A549 (cell line): Measurements from ENCODE around the gene SNAPC5. TPM values are rescaled to one million over a fixed set of nuclear protein-coding genes. Genes with fewer than 3 reads are reported as not detected.

Experiments used
- ATAC-seq, 2 experiments: fragments of 200-7000 bp in 1 of 2; fragments of >200 bp in 1 of 2; cut with Nextera tagmentation in 1 of 2; cut with Tn5 transposase in 1 of 2; 3 replicates each; pipeline versions ENCODE4 v1.8.0 to v1.9.1; 2018 to 2020; ENCODE audit warnings: mild to moderate bottlenecking in 1 of 2, moderate library complexity in 1 of 2
- CTCF ChIA-PET: fragments of 300-600 bp; sonication (Branson Sonifier 250); formaldehyde crosslinking; extraction: SDS; loops from one replicate; lab custom pipeline; 2021; ENCODE audit warnings: antibody characterized with exemption, inconsistent platforms; lab: Yijun Ruan, JAX
- POLR2A ChIA-PET: fragments of 350-600 bp; formaldehyde crosslinking; extraction: SDS; loops from one replicate; lab custom pipeline; 2021; ENCODE audit warnings: antibody characterized with exemption, inconsistent platforms; lab: Yijun Ruan, JAX
- DNase-seq, 2 experiments: peaks; one replicate each; pipeline versions ENCODE4 v3.0.0 to v3.0.0-alpha.2; 2011 to 2016; ENCODE audit warnings: low read depth in 1 of 2, low spot score in 1 of 2
- FAIRE-seq: peaks from 2 replicates; lab custom pipeline; 2011; peaks lifted over from hg19 to GRCh38; lab: Jason Lieb, UNC
- H3K27ac ChIP-seq, 2 experiments: fragments of >200 bp; sonication (Bioruptor Twin); formaldehyde crosslinking; 3 replicates each; pipeline ENCODE4 v1.5.1; 2016 to 2017
- H3K4me1 ChIP-seq: fragments of >200 bp; sonication (Bioruptor Twin); formaldehyde crosslinking; 3 replicates; pipeline ENCODE4 v1.6.1; 2016
- H3K4me2 ChIP-seq: fragments of >200 bp; sonication (Bioruptor Twin); formaldehyde crosslinking; 3 replicates; pipeline ENCODE4 v1.6.1; 2016
- H3K4me3 ChIP-seq: fragments of >200 bp; sonication (Bioruptor Twin); formaldehyde crosslinking; 3 replicates; pipeline ENCODE4 v1.5.1; 2016
- H3K9me3 ChIP-seq: fragments of >200 bp; sonication (Bioruptor Twin); formaldehyde crosslinking; 3 replicates; pipeline ENCODE4 v1.6.1; 2016
- CEBPB ChIP-seq, 2 experiments: fragments of >200 bp in 1 of 2; sonication (Bioruptor Twin) in 1 of 2; formaldehyde crosslinking in 1 of 2; IDR thresholded peaks; 2 replicates each; pipeline ENCODE4 v1.6.1; 2012 to 2016
- CHD2 ChIP-seq: fragments of 150-350 bp; IDR thresholded peaks from 2 replicates; pipeline ENCODE4 v1.6.1; 2014; ENCODE audit warnings: low read length; ENCODE audit not compliant: partially characterized antibody
- CHD4 ChIP-seq: fragments of 200-600 bp; sonication (generic); IDR thresholded peaks from 2 replicates; pipeline ENCODE4 v1.6.1; 2016; ENCODE audit warnings: antibody characterized with exemption, mild to moderate bottlenecking, borderline replicate concordance
- EHF ChIP-seq: fragments of 250-450 bp; sonication (Bioruptor Pico); IDR thresholded peaks from 2 replicates; pipeline ENCODE4 v1.5.0; 2020; ENCODE audit warnings: mild to moderate bottlenecking
- EHMT2 ChIP-seq: fragments of 200-600 bp; sonication (generic); IDR thresholded peaks from 2 replicates; pipeline ENCODE4 v1.6.1; 2016; ENCODE audit warnings: antibody characterized with exemption, low read depth, mild to moderate bottlenecking, moderate library complexity
- ESRRA ChIP-seq: fragments of 150-350 bp; IDR thresholded peaks from 2 replicates; pipeline ENCODE4 v1.6.1; 2014; ENCODE audit warnings: mild to moderate bottlenecking, low read length, borderline replicate concordance
- FOXS1 ChIP-seq: fragments of 250-450 bp; sonication (Bioruptor Pico); IDR thresholded peaks from 2 replicates; pipeline ENCODE4 v1.5.0; 2020; ENCODE audit warnings: mild to moderate bottlenecking, moderate library complexity
- GATA3 ChIP-seq: IDR thresholded peaks from 2 replicates; pipeline ENCODE4 v1.6.1; 2012; ENCODE audit warnings: borderline replicate concordance
- HEYL ChIP-seq: fragments of 250-450 bp; sonication (Bioruptor Pico); IDR thresholded peaks from 2 replicates; pipeline ENCODE4 v1.8.0; 2021; ENCODE audit warnings: mild to moderate bottlenecking, moderate library complexity
- HOXB13 ChIP-seq: fragments of 250-450 bp; sonication (Bioruptor Pico); IDR thresholded peaks from 2 replicates; pipeline ENCODE4 v1.5.0; 2020; ENCODE audit warnings: low read depth, mild to moderate bottlenecking, moderate library complexity
- HOXB5 ChIP-seq: fragments of 250-450 bp; sonication (Bioruptor Pico); IDR thresholded peaks from 2 replicates; pipeline ENCODE4 v1.5.0; 2020; ENCODE audit warnings: mild to moderate bottlenecking, moderate library complexity
- JUN ChIP-seq, 2 experiments: fragments of >200 bp; sonication (Bioruptor Twin); formaldehyde crosslinking; IDR thresholded peaks; 2 replicates in 1 of 2; 3 replicates in 1 of 2; pipeline ENCODE4 v1.6.1; 2016 to 2017
- JUNB ChIP-seq: fragments of >200 bp; sonication (Bioruptor Twin); formaldehyde crosslinking; IDR thresholded peaks from 2 replicates; pipeline ENCODE4 v1.6.1; 2016
- KDM5A ChIP-seq: fragments of 200-600 bp; sonication (generic); IDR thresholded peaks from 2 replicates; pipeline ENCODE4 v1.6.1; 2016; ENCODE audit warnings: antibody characterized with exemption, mild to moderate bottlenecking
- MYC ChIP-seq: IDR thresholded peaks from 2 replicates; pipeline ENCODE4 v1.6.1; 2012; ENCODE audit warnings: mild to moderate bottlenecking, inconsistent platforms, low read length, improper control_type of control experiment, borderline replicate concordance
- NFE2L2 ChIP-seq: fragments of 150-350 bp; conservative IDR thresholded peaks from 2 replicates; pipeline ENCODE4 v1.6.1; 2014; ENCODE audit warnings: low read length
- NPAS2 ChIP-seq: fragments of 250-450 bp; sonication (Bioruptor Pico); IDR thresholded peaks from 2 replicates; pipeline ENCODE4 v1.8.0; 2022; ENCODE audit warnings: mild to moderate bottlenecking, moderate library complexity, borderline replicate concordance
- NR3C1 ChIP-seq: fragments of >200 bp; sonication (Bioruptor Twin); formaldehyde crosslinking; IDR thresholded peaks from 3 replicates; pipeline ENCODE4 v1.6.1; 2017
- PHF8 ChIP-seq: fragments of 200-600 bp; sonication (generic); IDR thresholded peaks from 2 replicates; pipeline ENCODE4 v1.6.1; 2016; ENCODE audit warnings: low read depth, mild to moderate bottlenecking, antibody characterized with exemption, moderate library complexity, borderline replicate concordance
- RARB ChIP-seq: fragments of 250-450 bp; sonication (Bioruptor Pico); IDR thresholded peaks from 2 replicates; pipeline ENCODE4 v1.8.0; 2021; ENCODE audit warnings: mild to moderate bottlenecking, moderate library complexity
- RCOR1 ChIP-seq: fragments of 150-350 bp; IDR thresholded peaks from 2 replicates; pipeline ENCODE4 v1.6.1; 2014; ENCODE audit warnings: antibody characterized with exemption, low read length, low read depth
- RFX5 ChIP-seq: fragments of 450-650 bp; IDR thresholded peaks from 2 replicates; pipeline ENCODE4 v1.7.1; 2014; ENCODE audit warnings: antibody characterized with exemption, mild to moderate bottlenecking, moderate library complexity
- RNF2 ChIP-seq: fragments of 200-600 bp; sonication (generic); IDR thresholded peaks from 2 replicates; pipeline ENCODE4 v1.6.1; 2016; ENCODE audit warnings: low read depth, mild to moderate bottlenecking, antibody characterized with exemption, moderate library complexity, borderline replicate concordance
- SMC3 ChIP-seq: fragments of >200 bp; sonication (Bioruptor Twin); formaldehyde crosslinking; IDR thresholded peaks from 3 replicates; pipeline ENCODE4 v1.6.1; 2018; ENCODE audit warnings: inconsistent platforms
- TFCP2L1 ChIP-seq: fragments of 250-450 bp; sonication (Bioruptor Pico); IDR thresholded peaks from 2 replicates; pipeline ENCODE4 v1.5.0; 2021; ENCODE audit warnings: mild to moderate bottlenecking
- TP53 ChIP-seq: fragments of 250-450 bp; sonication (Bioruptor Pico); IDR thresholded peaks from 2 replicates; pipeline ENCODE4 v1.5.0; 2021; ENCODE audit warnings: mild to moderate bottlenecking, moderate library complexity
- ZNF302 ChIP-seq: fragments of 250-450 bp; sonication (Bioruptor Pico); IDR thresholded peaks from 2 replicates; pipeline ENCODE4 v1.9.0; 2021; ENCODE audit warnings: inconsistent platforms, mild to moderate bottlenecking, moderate library complexity
- WGBS: methylation state at CpG from one replicate; pipeline ENCODE4 v1.1.6; 2017; ENCODE audit errors: missing lambda C conversion rate; 5-methylcytosine and 5-hydroxymethylcytosine counted together
- polyA plus RNA-seq, 4 experiments: library from polyadenylated mRNA; depleted of rRNA in 3 of 4; stranded (reverse); fragments of >200 nt; fragmentation: RNase III in 1 of 4; extraction: RNeasy Plus Mini Kit Qiagen cat#74134 plus additional on column Dnase treatment in 1 of 4; gene quantifications; 2 replicates in 3 of 4; 3 replicates in 1 of 4; pipeline ENCODE4 v1.2.3, GENCODE V29; 2011 to 2017
- TF ChIP-seq, protein P1 (sequence below): fragments of >200 bp; sonication (Bioruptor Twin); formaldehyde crosslinking; IDR thresholded peaks from 3 replicates; pipeline ENCODE4 v1.5.1; 2016
- TF ChIP-seq, protein P2 (sequence below): fragments of >200 bp; sonication (Bioruptor Twin); formaldehyde crosslinking; IDR thresholded peaks from 2 replicates; pipeline ENCODE4 v1.6.1; 2016
- TF ChIP-seq, protein P3 (sequence below): IDR thresholded peaks from 2 replicates; pipeline ENCODE4 v1.6.1; 2012
- TF ChIP-seq, protein P4 (sequence below): fragments of 150-350 bp; IDR thresholded peaks from 2 replicates; pipeline ENCODE4 v1.6.1; 2014; ENCODE audit warnings: low read depth, mild to moderate bottlenecking, low read length
- TF ChIP-seq, protein P5 (sequence below): fragments of 450-650 bp; IDR thresholded peaks from 2 replicates; pipeline ENCODE4 v1.6.1; 2014; ENCODE audit warnings: antibody characterized with exemption
- TF ChIP-seq, protein P6 (sequence below): fragments of 250-450 bp; sonication (Bioruptor Pico); IDR thresholded peaks from 2 replicates; pipeline ENCODE4 v1.5.0; 2021; ENCODE audit warnings: mild to moderate bottlenecking, moderate library complexity, borderline replicate concordance

The SNAPC5 gene
- polyA plus RNA-seq, 2 of the 4 experiments (the other 2 are of a cell fraction), result 80.9 to 84.9 TPM

DNA sequence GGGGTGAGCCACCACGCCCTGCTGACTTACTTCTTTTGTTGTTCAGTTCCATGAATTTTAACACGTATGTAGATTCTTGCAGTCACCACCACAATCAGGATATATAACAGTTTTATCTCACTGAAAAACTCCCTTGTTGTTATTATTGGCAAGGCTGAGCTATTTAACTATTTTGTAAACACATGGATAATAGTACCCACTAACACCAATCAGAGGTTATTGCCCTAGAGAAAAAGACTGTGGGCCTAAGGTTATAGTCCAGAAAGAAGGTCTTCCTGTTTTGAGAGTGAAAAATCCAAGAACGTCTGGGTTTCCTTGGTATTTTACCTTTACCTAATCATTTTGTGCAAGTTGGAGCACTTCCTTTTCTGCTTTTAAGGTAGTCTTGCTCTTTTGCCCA, 17.0 kb upstream of the SNAPC5 start:
- no peak for DNase-seq
- H3K4me3 ChIP-seq, result no peak overlapping the region
- no peak for FAIRE-seq
- H3K27ac ChIP-seq, result no peak overlapping the region
- CTCF ChIA-PET, result interaction anchor here (1.0 to 2.9 kb wide), 3 partner anchors 10 to 17 kb away, joined by 4 to 20 read pairs (median 4); partner anchors contain the start of gene SNAPC5
- WGBS, result 85% methylated on average over 3 of the region's 3 CpGs
- no peaks in the 10 kb centered on the region for H3K9me3 ChIP-seq
- POLR2A ChIA-PET, result no interaction called here
- no peaks in the 10 kb centered on the region for H3K4me1 ChIP-seq
- no peak for TF ChIP-seq CEBPB (IDR thresholded peaks at IDR 0.05)
- TF ChIP-seq PHF8, result no peak
- no peak for TF ChIP-seq EHF (CRISPR knock-in tag)
- TF ChIP-seq RFX5, result no peak
- TF ChIP-seq, protein P1, sequence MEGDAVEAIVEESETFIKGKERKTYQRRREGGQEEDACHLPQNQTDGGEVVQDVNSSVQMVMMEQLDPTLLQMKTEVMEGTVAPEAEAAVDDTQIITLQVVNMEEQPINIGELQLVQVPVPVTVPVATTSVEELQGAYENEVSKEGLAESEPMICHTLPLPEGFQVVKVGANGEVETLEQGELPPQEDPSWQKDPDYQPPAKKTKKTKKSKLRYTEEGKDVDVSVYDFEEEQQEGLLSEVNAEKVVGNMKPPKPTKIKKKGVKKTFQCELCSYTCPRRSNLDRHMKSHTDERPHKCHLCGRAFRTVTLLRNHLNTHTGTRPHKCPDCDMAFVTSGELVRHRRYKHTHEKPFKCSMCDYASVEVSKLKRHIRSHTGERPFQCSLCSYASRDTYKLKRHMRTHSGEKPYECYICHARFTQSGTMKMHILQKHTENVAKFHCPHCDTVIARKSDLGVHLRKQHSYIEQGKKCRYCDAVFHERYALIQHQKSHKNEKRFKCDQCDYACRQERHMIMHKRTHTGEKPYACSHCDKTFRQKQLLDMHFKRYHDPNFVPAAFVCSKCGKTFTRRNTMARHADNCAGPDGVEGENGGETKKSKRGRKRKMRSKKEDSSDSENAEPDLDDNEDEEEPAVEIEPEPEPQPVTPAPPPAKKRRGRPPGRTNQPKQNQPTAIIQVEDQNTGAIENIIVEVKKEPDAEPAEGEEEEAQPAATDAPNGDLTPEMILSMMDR, result no peak
- TF ChIP-seq CHD2, result no peak
- TF ChIP-seq, protein P2, sequence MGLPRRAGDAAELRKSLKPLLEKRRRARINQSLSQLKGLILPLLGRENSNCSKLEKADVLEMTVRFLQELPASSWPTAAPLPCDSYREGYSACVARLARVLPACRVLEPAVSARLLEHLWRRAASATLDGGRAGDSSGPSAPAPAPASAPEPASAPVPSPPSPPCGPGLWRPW, result no peak
- TF ChIP-seq ZNF302, result no peak
- no peak for TF ChIP-seq HOXB5
- TF ChIP-seq SMC3, result no peak
- TF ChIP-seq, protein P3, sequence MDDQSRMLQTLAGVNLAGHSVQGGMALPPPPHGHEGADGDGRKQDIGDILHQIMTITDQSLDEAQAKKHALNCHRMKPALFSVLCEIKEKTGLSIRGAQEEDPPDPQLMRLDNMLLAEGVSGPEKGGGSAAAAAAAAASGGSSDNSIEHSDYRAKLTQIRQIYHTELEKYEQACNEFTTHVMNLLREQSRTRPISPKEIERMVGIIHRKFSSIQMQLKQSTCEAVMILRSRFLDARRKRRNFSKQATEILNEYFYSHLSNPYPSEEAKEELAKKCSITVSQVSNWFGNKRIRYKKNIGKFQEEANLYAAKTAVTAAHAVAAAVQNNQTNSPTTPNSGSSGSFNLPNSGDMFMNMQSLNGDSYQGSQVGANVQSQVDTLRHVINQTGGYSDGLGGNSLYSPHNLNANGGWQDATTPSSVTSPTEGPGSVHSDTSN, result no peak
- TF ChIP-seq CHD4, result no peak
- TF ChIP-seq TP53 (CRISPR knock-in tag), result no peak
- no peak for TF ChIP-seq NFE2L2
- TF ChIP-seq GATA3, result no peak
- TF ChIP-seq NPAS2 (CRISPR knock-in tag), result no peak
- no peak for TF ChIP-seq HOXB13
- ATAC-seq, result no peak
- H3K4me2 ChIP-seq, result no peak overlapping the region

DNA sequence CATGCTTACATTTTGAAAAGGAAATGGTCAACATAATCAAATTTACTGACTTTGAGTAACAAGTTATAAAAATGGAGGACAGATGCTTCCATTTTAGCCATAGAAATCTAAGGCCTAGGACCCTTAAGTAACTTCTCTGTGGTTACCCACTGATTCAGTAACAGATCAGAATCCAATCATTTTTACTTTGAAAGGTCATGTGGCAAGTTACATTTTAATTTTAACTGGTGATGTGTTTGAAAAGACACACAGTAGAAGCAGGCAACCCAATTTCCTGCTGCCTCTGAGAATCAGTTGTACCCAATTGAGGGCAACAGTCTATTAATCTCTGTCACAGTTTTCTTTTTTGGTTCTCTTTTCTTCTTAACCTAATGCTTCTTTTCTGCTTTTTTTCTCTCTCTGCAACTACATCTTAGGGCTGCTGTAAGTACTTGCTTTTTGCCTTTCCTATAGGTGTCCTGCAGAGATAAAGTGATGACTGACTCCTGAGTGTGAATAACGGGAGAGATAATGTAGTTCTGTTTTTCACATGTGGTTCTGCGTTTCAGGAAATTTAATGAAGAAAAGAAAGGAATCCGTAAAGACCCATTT, 10.8 kb upstream of the SNAPC5 start:
- CTCF ChIA-PET, result interaction anchor here (3.7 to 3.8 kb wide), 2 partner anchors 10 to 11 kb away, joined by 24 to 32 read pairs; partner anchors contain the start of gene SNAPC5
- DNase-seq, result no peak
- Histone ChIP-seq H3K4me1 (peaks cover 17% of the 10 kb centered on the region; the same call in 2 of the 3 replicates), H3K27ac (no peak overlapping the region), H3K4me2 (no peak overlapping the region), H3K4me3 (no peak overlapping the region), H3K9me3 (no peaks in the 10 kb centered on the region)
- WGBS, result 94% methylated on average over 3 of the region's 3 CpGs
- POLR2A ChIA-PET, result no interaction called here
- no peak for FAIRE-seq
- no peak for ATAC-seq
- TF ChIP-seq RNF2 (no peak), EHMT2 (no peak), FOXS1 (CRISPR knock-in tag) (no peak), NR3C1 (no peak), JUNB (no peak), HEYL (no peak), KDM5A (no peak), NFE2L2 (no peak), RCOR1 (no peak), ESRRA (no peak), JUN (IDR thresholded peaks at IDR 0.05) (no peak), CEBPB (IDR thresholded peaks at IDR 0.05) (no peak), MYC (no peak), TFCP2L1 (no peak), RARB (no peak)
- TF ChIP-seq, protein P4, sequence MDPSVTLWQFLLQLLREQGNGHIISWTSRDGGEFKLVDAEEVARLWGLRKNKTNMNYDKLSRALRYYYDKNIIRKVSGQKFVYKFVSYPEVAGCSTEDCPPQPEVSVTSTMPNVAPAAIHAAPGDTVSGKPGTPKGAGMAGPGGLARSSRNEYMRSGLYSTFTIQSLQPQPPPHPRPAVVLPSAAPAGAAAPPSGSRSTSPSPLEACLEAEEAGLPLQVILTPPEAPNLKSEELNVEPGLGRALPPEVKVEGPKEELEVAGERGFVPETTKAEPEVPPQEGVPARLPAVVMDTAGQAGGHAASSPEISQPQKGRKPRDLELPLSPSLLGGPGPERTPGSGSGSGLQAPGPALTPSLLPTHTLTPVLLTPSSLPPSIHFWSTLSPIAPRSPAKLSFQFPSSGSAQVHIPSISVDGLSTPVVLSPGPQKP, result no peak
- TF ChIP-seq, protein P5, sequence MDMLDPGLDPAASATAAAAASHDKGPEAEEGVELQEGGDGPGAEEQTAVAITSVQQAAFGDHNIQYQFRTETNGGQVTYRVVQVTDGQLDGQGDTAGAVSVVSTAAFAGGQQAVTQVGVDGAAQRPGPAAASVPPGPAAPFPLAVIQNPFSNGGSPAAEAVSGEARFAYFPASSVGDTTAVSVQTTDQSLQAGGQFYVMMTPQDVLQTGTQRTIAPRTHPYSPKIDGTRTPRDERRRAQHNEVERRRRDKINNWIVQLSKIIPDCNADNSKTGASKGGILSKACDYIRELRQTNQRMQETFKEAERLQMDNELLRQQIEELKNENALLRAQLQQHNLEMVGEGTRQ, result no peak
- TF ChIP-seq, protein P6, sequence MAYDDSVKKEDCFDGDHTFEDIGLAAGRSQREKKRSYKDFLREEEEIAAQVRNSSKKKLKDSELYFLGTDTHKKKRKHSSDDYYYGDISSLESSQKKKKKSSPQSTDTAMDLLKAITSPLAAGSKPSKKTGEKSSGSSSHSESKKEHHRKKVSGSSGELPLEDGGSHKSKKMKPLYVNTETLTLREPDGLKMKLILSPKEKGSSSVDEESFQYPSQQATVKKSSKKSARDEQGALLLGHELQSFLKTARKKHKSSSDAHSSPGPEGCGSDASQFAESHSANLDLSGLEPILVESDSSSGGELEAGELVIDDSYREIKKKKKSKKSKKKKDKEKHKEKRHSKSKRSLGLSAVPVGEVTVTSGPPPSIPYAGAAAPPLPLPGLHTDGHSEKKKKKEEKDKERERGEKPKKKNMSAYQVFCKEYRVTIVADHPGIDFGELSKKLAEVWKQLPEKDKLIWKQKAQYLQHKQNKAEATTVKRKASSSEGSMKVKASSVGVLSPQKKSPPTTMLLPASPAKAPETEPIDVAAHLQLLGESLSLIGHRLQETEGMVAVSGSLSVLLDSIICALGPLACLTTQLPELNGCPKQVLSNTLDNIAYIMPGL (CRISPR knock-in tag), result no peak
